ENCODE measurements around the gene EHMT1. TPM values are rescaled to one million over a fixed set of nuclear protein-coding genes. Genes with fewer than 3 reads are reported as not detected.

Gene EHMT1
- total RNA-seq, result 10 to 100 TPM; 24.1 to 34.6 TPM

GRCh38 chr9:137618105-137619067 is at the start of gene EHMT1:
Gene EHMT1 (plus strand): TSS chr9:137619005. CDS start chr9:137619029, 24 bp downstream.
- TF ChIP-seq CTCF (IDR thresholded peaks at IDR 0.05), result no peak
- peak; percentile 78 for DNase-seq (ENCODE audit: low spot score)
- H3K4me1 ChIP-seq, result peaks cover 0 to 49% of the 10 kb centered on the region in 2 donors

GRCh38 chr9:137569609-137570203 is 49.1 kb upstream of the EHMT1 start:
- Histone ChIP-seq H3K9me3 (no peaks in the 10 kb centered on the region), H3K27me3 (no peaks in the 10 kb centered on the region), H3K36me3 (peaks cover 27% of the 10 kb centered on the region), H3K4me1 (peaks cover 0 to 8% of the 10 kb centered on the region in 2 donors), H3K27ac (no peak overlapping the region), H3K4me3 (no peak overlapping the region)
- no peak for TF ChIP-seq CTCF (IDR thresholded peaks at IDR 0.05)
- no peak for DNase-seq (ENCODE audit: low spot score)

More at GRCh38 chr9:137618105-137619067, at the start of gene EHMT1:
- Histone ChIP-seq H3K27ac (peak within 1 kb of the TSS; percentile 86 to 89), H3K36me3 (peaks cover 23% of the 10 kb centered on the region), H3K27me3 (no peaks in the 10 kb centered on the region), H3K4me3 (peak within 1 kb of the TSS; percentile 80 to 96), H3K9me3 (no peaks in the 10 kb centered on the region)

- no peak for TF ChIP-seq CTCF (IDR thresholded peaks at IDR 0.05)
- Histone ChIP-seq H3K36me3 (peaks cover 24% of the 10 kb centered on the region), H3K27me3 (no peaks in the 10 kb centered on the region), H3K4me3 (no peak overlapping the region), H3K4me1 (peaks cover 0 to 17% of the 10 kb centered on the region in 2 donors), H3K9me3 (no peaks in the 10 kb centered on the region), H3K27ac (no peak overlapping the region)
- no peak for DNase-seq (ENCODE audit: low spot score)
Observed at GRCh38 chr9:137570566-137570965, 48.2 kb upstream of the EHMT1 start.

- peaks cover 0 to 47% of the 10 kb centered on the region in 2 donors for H3K4me1 ChIP-seq
- H3K27me3 ChIP-seq, result no peaks in the 10 kb centered on the region
- no peaks in the 10 kb centered on the region for H3K9me3 ChIP-seq
- TF ChIP-seq CTCF (IDR thresholded peaks at IDR 0.05), result no peak
- H3K36me3 ChIP-seq, result peaks cover 24% of the 10 kb centered on the region
- H3K27ac ChIP-seq, result peak overlapping the region; percentile 56 to 66
- no peak for DNase-seq (ENCODE audit: low spot score)
- H3K4me3 ChIP-seq, result no peak overlapping the region
Observed at GRCh38 chr9:137574192-137574591, 44.6 kb upstream of the EHMT1 start.

- peaks cover 0 to 54% of the 10 kb centered on the region in 2 donors for H3K4me1 ChIP-seq
- H3K27me3 ChIP-seq, result no peaks in the 10 kb centered on the region
- no peak overlapping the region for H3K4me3 ChIP-seq
- TF ChIP-seq CTCF (IDR thresholded peaks at IDR 0.05), result no peak
- H3K27ac ChIP-seq, result peak overlapping the region; percentile 56 to 66
- peaks cover 24% of the 10 kb centered on the region for H3K36me3 ChIP-seq
- no peaks in the 10 kb centered on the region for H3K9me3 ChIP-seq
- no peak for DNase-seq (ENCODE audit: low spot score)
Observed at GRCh38 chr9:137575364-137575715, 43.5 kb upstream of the EHMT1 start.

All from right atrium auricular region (tissue), 2 donors.